Osteocyte (in vitro differentiated cells): ENCODE results near the gene KAT6B. TPM values are rescaled to one million over a fixed set of nuclear protein-coding genes. Genes with fewer than 3 reads are reported as not detected.
A peak's percentile ranks its signal among the peaks of the same experiment; 100 is the strongest.

Source experiments
- DNase-seq: peaks from one replicate; pipeline ENCODE4 v3.0.0; 2021; ENCODE audit warnings: mixed read lengths; ENCODE audit not compliant: unreplicated experiment; ENCODE audit errors: extremely low spot score
- H3K27ac Mint-ChIP-seq: one replicate; pipeline ENCODE4 v1.8.0; 2021; ENCODE audit warnings: mild to moderate bottlenecking, mixed read lengths; ENCODE audit not compliant: unreplicated experiment
- H3K27me3 Mint-ChIP-seq: one replicate; pipeline ENCODE4 v1.8.0; 2021; ENCODE audit warnings: mixed read lengths; ENCODE audit not compliant: unreplicated experiment
- H3K36me3 Mint-ChIP-seq: one replicate; pipeline ENCODE4 v1.8.0; 2021; ENCODE audit warnings: mixed read lengths; ENCODE audit not compliant: unreplicated experiment
- H3K4me1 Mint-ChIP-seq: one replicate; pipeline ENCODE4 v1.8.0; 2021; ENCODE audit warnings: mixed read lengths; ENCODE audit not compliant: unreplicated experiment
- H3K4me3 Mint-ChIP-seq: one replicate; pipeline ENCODE4 v1.8.0; 2021; ENCODE audit warnings: mild to moderate bottlenecking, moderate library complexity, mixed read lengths; ENCODE audit not compliant: unreplicated experiment
- H3K9me3 Mint-ChIP-seq: one replicate; pipeline ENCODE4 v1.8.0; 2021; ENCODE audit warnings: mixed read lengths; ENCODE audit not compliant: unreplicated experiment
- CTCF ChIP-seq: fragments of 200-600 bp; sonication (generic); IDR thresholded peaks from 2 replicates; pipeline ENCODE4 v1.5.0; 2021; ENCODE audit warnings: antibody characterized with exemption, mild to moderate bottlenecking, moderate library complexity
- total RNA-seq: library from RNA; stranded (reverse); gene quantifications from 2 replicates; pipeline ENCODE4 v1.2.1, GENCODE V29; 2021

Gene KAT6B
- total RNA-seq, 1 donor from 2014 or later = 28.2 TPM

- no peak for DNase-seq
- Mint-ChIP-seq H3K27me3 (no peaks in the 10 kb centered on the region), H3K27ac (peak overlapping the region; percentile 15), H3K4me1 (peaks cover 32% of the 10 kb centered on the region), H3K9me3 (no peaks in the 10 kb centered on the region), H3K4me3 (no peak overlapping the region), H3K36me3 (no peaks in the 10 kb centered on the region)
- no peak for TF ChIP-seq CTCF
Observed at GRCh38 chr10:74953214-74953613, 126.8 kb downstream of the KAT6B start.

- H3K4me3 Mint-ChIP-seq = no peak overlapping the region
- H3K36me3 Mint-ChIP-seq = no peaks in the 10 kb centered on the region
- TF ChIP-seq CTCF = no peak
- no peaks in the 10 kb centered on the region for H3K27me3 Mint-ChIP-seq
- no peak for DNase-seq
- H3K9me3 Mint-ChIP-seq = no peaks in the 10 kb centered on the region
- H3K27ac Mint-ChIP-seq = no peak overlapping the region
- H3K4me1 Mint-ChIP-seq = peaks cover 8% of the 10 kb centered on the region
Observed at GRCh38 chr10:74955796-74956195, 129.4 kb downstream of the KAT6B start.

GRCh38 chr10:74956555-74957111, 130.2 kb downstream of the KAT6B start:
- Mint-ChIP-seq H3K27ac (no peak overlapping the region), H3K9me3 (no peaks in the 10 kb centered on the region), H3K4me1 (peaks cover 8% of the 10 kb centered on the region), H3K27me3 (no peaks in the 10 kb centered on the region), H3K36me3 (peaks cover 4% of the 10 kb centered on the region), H3K4me3 (no peak overlapping the region)
- TF ChIP-seq CTCF = no peak
- no peak for DNase-seq

- DNase-seq = no peak
- TF ChIP-seq CTCF = no peak
- no peak overlapping the region for H3K27ac Mint-ChIP-seq
- peaks cover 8% of the 10 kb centered on the region for H3K4me1 Mint-ChIP-seq
- no peak overlapping the region for H3K4me3 Mint-ChIP-seq
- peaks cover 4% of the 10 kb centered on the region for H3K36me3 Mint-ChIP-seq
- H3K27me3 Mint-ChIP-seq = no peaks in the 10 kb centered on the region
- H3K9me3 Mint-ChIP-seq = no peaks in the 10 kb centered on the region
Observed at GRCh38 chr10:74957285-74957961, 131.0 kb downstream of the KAT6B start.

GRCh38 chr10:74958316-74958715, 131.9 kb downstream of the KAT6B start:
- no peak overlapping the region for H3K4me3 Mint-ChIP-seq
- no peak for TF ChIP-seq CTCF
- DNase-seq = no peak
- no peak overlapping the region for H3K27ac Mint-ChIP-seq
- no peaks in the 10 kb centered on the region for H3K27me3 Mint-ChIP-seq
- H3K36me3 Mint-ChIP-seq = peaks cover 4% of the 10 kb centered on the region
- no peaks in the 10 kb centered on the region for H3K9me3 Mint-ChIP-seq
- H3K4me1 Mint-ChIP-seq = peaks cover 3% of the 10 kb centered on the region
